Activated CD8-positive, alpha-beta memory T cell treated with anti-CD3 and anti-CD28 coated beads, Interleukin-2, amount 10 ng/mL, durations not matched to agents 7 days and 5 days (primary cell): ENCODE measurements around the gene SOCS1. TPM values are rescaled to one million over a fixed set of nuclear protein-coding genes. Genes with fewer than 3 reads are reported as not detected.
"Not testable (repeated sequence)": the region's sequence is repeated elsewhere in the genome, so short reads cannot be mapped to it uniquely, and the experiment has no call there.

Experiments used
- ATAC-seq: fragments of 150-1000 bp; cut with Tn5 transposase; one replicate; pipeline ENCODE4 v1.10.0; 2021; ENCODE audit warnings: moderate library complexity
- CTCF ChIA-PET: fragments of 350-600 bp; sonication (Branson Sonifier 250); formaldehyde crosslinking; loops from one replicate; lab custom pipeline; 2021; ENCODE audit warnings: antibody characterized with exemption; lab: Charles Lee
- DNase-seq: peaks from one replicate; pipeline ENCODE4 v3.0.0-alpha.2; 2020
- H3K27ac Mint-ChIP-seq: one replicate; pipeline ENCODE4 v1.8.0; 2021; ENCODE audit warnings: mild to moderate bottlenecking, mixed read lengths
- H3K27me3 Mint-ChIP-seq: one replicate; pipeline ENCODE4 v1.8.0; 2021; ENCODE audit warnings: mixed read lengths
- H3K36me3 Mint-ChIP-seq: one replicate; pipeline ENCODE4 v1.8.0; 2021; ENCODE audit warnings: mild to moderate bottlenecking, mixed read lengths
- H3K4me1 Mint-ChIP-seq: one replicate; pipeline ENCODE4 v1.8.0; 2021; ENCODE audit warnings: mixed read lengths
- H3K4me3 Mint-ChIP-seq: one replicate; pipeline ENCODE4 v1.8.0; 2021; ENCODE audit warnings: mild to moderate bottlenecking, moderate library complexity, mixed read lengths
- H3K9me3 Mint-ChIP-seq: one replicate; pipeline ENCODE4 v1.8.0; 2022; ENCODE audit warnings: low read depth, mixed read lengths
- total RNA-seq, 2 experiments: library from RNA; stranded (reverse); gene quantifications; one replicate each; pipeline ENCODE4 v1.2.3, GENCODE V29; 2021

SOCS1 gene
- total RNA-seq, 2 experiments from 2014 or later: 158 to 200 TPM

DNA sequence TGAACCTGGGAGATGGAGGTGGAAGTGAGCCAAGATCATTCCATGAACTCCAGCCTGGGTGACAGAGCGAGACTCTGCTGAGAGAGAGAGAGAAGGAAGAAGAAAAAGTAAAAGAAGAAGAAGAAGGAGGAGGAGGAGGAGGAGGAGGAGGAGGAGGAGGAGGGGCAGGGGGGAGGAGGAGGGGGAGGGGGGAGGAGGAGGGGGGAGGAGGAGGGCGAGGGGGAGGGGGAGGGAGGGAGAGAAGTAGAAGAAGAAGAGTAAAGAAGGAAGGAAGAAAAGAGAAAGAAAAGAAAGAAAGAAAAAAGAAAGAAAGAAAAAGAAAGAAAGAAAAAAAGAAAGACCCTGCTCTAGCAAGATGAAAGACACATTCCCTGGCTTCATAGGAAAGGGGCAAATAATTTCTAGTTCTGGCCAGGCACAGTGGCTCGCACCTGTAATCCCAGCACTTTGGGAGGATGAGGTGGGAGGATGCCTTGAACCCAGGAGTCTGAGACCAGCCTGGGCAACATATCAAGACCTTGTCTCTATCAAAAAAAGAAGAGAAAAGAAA lies 23.6 kb downstream of the SOCS1 start:
- Mint-ChIP-seq H3K4me3 (peak overlapping the region; percentile 63), H3K27ac (peak overlapping the region; percentile 96), H3K4me1 (peaks cover 77% of the 10 kb centered on the region), H3K27me3 (no peaks in the 10 kb centered on the region), H3K9me3 (no peaks in the 10 kb centered on the region), H3K36me3 (no peaks in the 10 kb centered on the region)
- ATAC-seq (no peak), DNase-seq (no peak)
- CTCF ChIA-PET: interaction anchor here (0.6 to 4.7 kb wide), 11 partner anchors 8 to 278 kb away, joined by 3 to 30 read pairs (median 5); partner anchors contain the start of gene SOCS1

DNA sequence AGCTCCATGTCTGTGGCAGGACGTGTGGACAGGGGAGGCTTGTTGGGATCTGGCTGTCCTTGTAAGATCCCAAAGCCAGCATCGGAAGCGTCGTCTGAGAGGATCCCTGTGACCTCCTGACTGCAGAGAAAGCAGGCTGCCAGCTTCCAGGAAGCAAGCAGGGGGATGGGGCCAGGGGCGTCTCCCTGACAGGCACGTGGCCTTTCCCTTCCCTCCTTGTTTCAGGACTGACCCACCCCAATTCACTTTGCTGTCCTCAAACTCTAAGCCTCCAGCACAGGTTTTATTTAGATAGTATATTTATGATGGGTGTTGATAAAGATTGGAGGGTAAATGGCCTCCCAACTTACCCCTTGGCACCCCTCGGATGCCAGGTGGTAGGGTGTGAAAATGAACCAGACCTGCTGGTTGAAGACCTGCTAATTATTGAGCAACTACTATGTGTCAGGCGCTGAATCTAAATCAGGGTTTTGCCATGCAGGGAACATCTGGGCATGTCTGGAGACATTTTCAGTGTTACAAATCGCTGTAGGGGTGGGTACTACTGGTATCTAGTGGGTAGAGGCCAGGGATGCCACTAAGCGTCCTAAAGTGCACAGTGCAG lies 24.5 kb downstream of the SOCS1 start:
- Mint-ChIP-seq H3K4me3 (no peak overlapping the region), H3K27ac (peak overlapping the region; percentile 96), H3K36me3 (no peaks in the 10 kb centered on the region), H3K4me1 (peaks cover 77% of the 10 kb centered on the region), H3K27me3 (no peaks in the 10 kb centered on the region), H3K9me3 (no peaks in the 10 kb centered on the region)
- DNase-seq: no peak
- no peak for ATAC-seq
- CTCF ChIA-PET: interaction anchor here (1.4 to 2.8 kb wide), 3 partner anchors 20 to 266 kb away, joined by 3 to 15 read pairs (median 5); no protein-coding TSS in a partner anchor

DNA sequence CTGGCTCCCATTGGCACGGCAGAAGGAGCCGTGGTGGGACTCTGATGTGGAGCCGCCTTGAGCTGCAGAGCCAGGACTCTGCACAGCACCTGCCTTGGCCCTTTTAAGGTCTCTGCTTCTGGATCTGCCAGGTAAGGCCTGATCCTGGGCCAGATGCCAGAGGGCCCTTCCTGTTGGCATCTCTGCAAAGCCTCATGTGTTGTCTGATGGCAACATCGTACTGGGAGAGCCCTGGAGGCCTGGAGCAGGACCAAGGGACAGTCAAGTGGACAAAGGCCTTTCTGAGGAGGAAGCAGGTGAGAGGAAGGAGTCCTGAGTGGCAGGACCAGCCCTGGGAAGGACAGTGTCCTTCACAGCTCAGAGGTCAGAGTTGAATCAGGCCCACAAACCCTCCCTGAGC lies 26.1 kb downstream of the SOCS1 start:
- H3K36me3 Mint-ChIP-seq: no peaks in the 10 kb centered on the region
- peak overlapping the region; percentile 37 for H3K27ac Mint-ChIP-seq
- DNase-seq: no peak
- H3K27me3 Mint-ChIP-seq: no peaks in the 10 kb centered on the region
- H3K4me1 Mint-ChIP-seq: peaks cover 82% of the 10 kb centered on the region
- no peak overlapping the region for H3K4me3 Mint-ChIP-seq
- CTCF ChIA-PET: interaction anchor here (1.8 kb wide), 1 partner anchor 22 kb away, joined by 5 read pairs; no protein-coding TSS in a partner anchor
- no peaks in the 10 kb centered on the region for H3K9me3 Mint-ChIP-seq
- ATAC-seq: no peak

DNA sequence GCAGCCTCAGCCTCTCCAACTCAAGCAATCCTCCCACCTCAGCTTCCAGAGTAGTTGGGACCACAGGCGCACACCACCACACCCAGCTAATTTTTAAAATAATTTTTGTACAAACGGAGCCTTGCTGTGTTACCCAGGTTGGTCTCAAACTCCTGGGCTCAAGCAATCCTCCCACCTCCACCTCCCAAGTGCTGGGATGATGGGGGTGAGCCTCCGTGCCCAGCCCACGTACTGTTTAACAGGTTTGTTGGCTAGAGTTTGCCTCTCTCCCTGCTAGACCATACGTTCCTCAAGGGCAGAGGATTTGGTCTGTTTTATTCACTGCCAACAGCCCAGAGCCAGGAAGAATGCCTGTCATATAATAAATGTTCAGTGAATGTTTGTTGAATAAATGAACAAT lies 26.6 kb downstream of the SOCS1 start:
- ATAC-seq: no peak
- Mint-ChIP-seq H3K4me1 (peaks cover 83% of the 10 kb centered on the region), H3K27ac (peak overlapping the region; percentile 37), H3K27me3 (no peaks in the 10 kb centered on the region), H3K4me3 (no peak overlapping the region), H3K9me3 (no peaks in the 10 kb centered on the region), H3K36me3 (no peaks in the 10 kb centered on the region)
- DNase-seq: no peak
- CTCF ChIA-PET: interaction anchor here (1.8 kb wide), 1 partner anchor 22 kb away, joined by 5 read pairs; no protein-coding TSS in a partner anchor

DNA sequence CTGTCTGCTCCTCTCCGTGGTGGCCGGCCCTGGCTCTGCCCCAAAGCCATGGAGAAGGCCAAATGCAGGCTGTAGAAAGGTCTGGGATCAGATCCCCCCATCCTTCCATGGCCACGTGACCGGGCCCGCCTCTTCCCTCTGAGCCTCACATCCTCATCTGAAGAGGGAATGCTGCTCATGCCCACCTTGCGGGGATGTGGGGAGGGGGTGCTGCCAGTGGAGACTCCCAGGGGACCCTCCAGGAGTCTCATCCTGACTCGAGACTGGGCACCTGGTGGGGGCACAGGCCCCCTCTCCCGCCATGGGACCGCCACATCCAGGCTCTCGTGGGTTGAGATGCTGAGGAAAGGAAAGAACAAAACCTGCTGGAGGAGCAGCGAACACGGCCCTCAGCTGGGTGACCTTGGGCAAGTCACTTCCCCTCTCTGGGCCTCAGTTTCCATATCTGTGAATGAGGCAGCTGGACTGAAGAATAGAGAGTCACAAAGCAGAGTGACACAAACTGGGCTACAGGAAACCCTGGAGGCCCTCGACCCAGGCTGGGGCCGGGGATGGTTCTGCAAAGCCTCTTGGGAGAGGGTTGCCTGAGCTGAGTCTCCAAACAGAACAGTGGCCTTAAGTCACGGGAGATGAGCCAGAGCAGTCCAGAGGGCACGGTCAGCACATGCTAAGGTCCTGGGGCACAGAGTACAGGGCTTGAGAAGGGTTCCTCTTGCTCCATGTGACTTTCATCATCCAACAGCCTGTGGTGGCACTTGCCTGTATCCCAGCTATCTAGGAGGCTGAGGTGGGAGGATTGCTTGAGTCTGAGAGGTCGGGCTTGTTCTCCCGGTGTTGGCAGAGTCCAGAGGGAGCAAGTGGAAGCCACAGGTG lies 30.1 kb downstream of the SOCS1 start:
- Mint-ChIP-seq H3K36me3 (peaks cover 2% of the 10 kb centered on the region), H3K4me3 (peak overlapping the region; percentile 65), H3K27ac (peak overlapping the region; percentile 99), H3K4me1 (peaks cover 75% of the 10 kb centered on the region), H3K9me3 (no peaks in the 10 kb centered on the region), H3K27me3 (no peaks in the 10 kb centered on the region)
- ATAC-seq: no peak
- CTCF ChIA-PET: interaction anchor here (0.7 to 3.4 kb wide), 17 partner anchors 7 to 262 kb away, joined by 3 to 19 read pairs (median 6); partner anchors contain the start of gene SOCS1
- peak; percentile 56 for DNase-seq

DNA sequence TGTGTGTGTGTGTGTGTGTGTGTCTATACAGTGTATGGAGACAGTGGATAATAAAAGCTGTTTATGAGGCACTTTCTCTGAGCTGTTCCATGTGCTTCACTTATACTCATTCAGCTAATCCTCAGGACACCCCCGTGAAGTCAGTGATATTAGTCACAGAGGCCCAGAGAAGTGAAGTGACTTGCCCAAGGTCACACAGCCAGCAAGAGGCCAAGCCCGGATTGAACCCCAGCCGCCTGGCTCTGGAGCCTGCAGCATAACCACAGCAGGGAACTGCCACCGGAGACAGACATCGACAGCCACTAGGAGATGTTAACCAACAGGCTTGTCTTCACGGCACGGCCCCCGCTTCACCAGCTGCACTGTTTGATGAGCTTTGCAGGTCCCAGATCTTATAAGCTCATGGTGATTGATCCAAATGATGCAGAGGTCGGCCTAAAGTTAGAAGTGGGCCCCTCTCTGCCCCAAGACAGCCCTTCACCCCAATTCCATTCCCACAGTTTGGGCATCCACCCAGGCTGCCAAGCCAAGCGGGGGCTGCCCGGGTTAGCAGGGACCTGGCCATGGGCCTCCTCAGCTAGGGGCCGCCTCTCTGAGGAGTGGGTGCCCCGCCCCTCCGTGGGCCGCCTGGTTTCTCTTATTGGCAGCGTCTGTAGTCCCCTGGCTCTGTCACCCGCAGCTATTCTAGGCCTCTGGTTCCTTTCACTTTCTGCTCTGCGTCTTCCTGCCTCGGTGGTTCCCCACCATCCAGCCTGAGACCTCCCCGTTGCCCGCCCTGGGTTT lies 30.9 kb downstream of the SOCS1 start:
- peak overlapping the region; percentile 99 for H3K27ac Mint-ChIP-seq
- CTCF ChIA-PET: interaction anchor here (0.7 to 3.4 kb wide), 23 partner anchors 8 to 271 kb away, joined by 3 to 19 read pairs (median 6); partner anchors contain the start of gene SOCS1
- peaks cover 2% of the 10 kb centered on the region for H3K36me3 Mint-ChIP-seq
- H3K27me3 Mint-ChIP-seq: no peaks in the 10 kb centered on the region
- no peaks in the 10 kb centered on the region for H3K9me3 Mint-ChIP-seq
- DNase-seq (peak; percentile 95), ATAC-seq (peak; percentile 78)
- H3K4me3 Mint-ChIP-seq: peak overlapping the region; percentile 65
- H3K4me1 Mint-ChIP-seq: peaks cover 75% of the 10 kb centered on the region

DNA sequence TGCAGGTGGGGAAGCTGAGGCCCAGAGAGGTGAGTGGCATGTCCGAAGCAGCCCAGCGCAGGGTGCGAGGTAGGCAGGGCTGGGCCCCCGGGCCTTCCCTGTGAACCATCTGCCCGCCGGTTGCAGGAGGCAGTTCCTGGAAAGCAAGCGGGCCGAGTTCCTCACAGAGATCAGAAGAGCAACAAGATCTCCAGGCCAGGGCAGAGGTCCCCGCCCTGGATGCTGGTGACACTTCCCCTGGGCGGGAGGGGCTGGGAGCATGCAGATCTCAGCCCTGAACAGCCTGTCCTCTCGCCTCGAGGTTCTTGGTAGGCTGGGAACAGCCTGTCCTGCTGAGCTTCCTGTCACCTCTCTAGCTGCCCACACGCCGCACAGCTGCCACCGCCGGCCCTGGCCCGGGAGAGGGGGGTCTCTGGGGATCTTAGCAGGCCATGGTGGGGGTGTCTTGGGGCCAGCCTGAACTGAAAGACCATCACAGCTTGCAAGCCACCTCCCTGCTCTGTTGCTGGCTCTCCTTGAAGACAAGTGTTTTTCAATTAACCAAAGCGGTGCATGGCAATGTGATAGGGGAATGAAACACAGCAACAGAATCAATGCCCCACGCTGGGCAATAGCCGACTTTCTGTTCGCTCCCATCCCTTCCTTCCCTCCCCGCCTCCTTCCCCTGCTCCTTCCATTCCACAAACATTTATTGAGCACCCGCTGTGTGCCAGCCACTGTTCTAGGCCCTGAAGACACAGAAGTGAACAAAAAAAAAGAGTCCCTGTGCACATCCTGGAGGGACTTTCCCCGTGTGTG lies 31.7 kb downstream of the SOCS1 start:
- Mint-ChIP-seq H3K4me1 (peaks cover 71% of the 10 kb centered on the region), H3K4me3 (peak overlapping the region; percentile 65), H3K9me3 (no peaks in the 10 kb centered on the region), H3K27me3 (no peaks in the 10 kb centered on the region), H3K36me3 (peaks cover 2% of the 10 kb centered on the region), H3K27ac (peak overlapping the region; percentile 99)
- ATAC-seq (peak; percentile 76), DNase-seq (peak; percentile 93)
- CTCF ChIA-PET: interaction anchor here (0.9 to 3.4 kb wide), 19 partner anchors 9 to 270 kb away, joined by 3 to 19 read pairs (median 6); partner anchors contain the start of gene SOCS1

DNA sequence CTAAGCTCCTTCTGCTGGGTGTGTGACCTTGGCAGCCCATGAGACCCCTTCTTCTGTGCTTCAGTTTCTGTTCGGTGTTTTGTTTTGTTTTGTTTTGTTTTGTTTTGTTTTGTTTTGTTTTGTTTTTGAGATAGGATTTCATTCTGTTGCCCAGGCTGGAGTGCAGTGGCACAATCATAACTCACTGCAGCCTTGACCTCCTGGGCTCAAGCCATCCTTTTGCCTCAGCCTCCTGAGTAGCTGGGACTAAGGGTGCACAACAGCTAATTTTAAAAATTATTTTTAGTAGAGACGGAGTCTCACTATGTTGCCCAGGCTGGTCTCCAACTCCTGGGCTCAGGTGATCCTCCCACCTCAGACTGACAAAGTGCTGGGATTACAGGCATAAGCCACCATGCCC lies 35.5 kb downstream of the SOCS1 start:
- H3K27ac Mint-ChIP-seq, DNase-seq, H3K27me3 Mint-ChIP-seq, H3K4me3 Mint-ChIP-seq, ATAC-seq: not testable (repeated sequence)
- Mint-ChIP-seq H3K9me3 (peaks cover 13% of the 10 kb centered on the region), H3K4me1 (peaks cover 50% of the 10 kb centered on the region), H3K36me3 (peaks cover 32% of the 10 kb centered on the region)
- CTCF ChIA-PET: interaction anchor here (1.1 kb wide), 1 partner anchor 118 kb away, joined by 3 read pairs; no protein-coding TSS in a partner anchor

DNA sequence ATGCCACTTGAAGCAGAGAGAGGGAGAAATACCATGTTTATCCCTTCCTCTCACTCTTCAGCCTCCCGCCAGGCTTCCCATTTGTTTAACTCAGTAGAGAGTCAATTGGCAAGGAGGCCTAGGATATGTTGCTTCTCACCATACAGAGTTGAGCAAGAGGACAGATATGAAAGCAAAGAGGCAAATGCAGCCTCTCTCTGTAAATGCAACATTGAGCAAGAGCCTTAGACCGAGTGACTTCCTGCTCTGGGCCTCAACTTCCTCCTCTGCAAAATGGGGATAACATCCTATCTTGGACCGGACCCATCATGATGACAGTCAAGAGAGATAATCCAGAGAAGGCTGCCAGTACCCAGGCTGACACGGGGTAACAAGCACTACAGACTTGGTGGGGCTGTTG lies 36.8 kb downstream of the SOCS1 start:
- Mint-ChIP-seq H3K4me1 (peaks cover 37% of the 10 kb centered on the region), H3K9me3 (peaks cover 13% of the 10 kb centered on the region), H3K36me3 (peaks cover 33% of the 10 kb centered on the region), H3K4me3 (no peak overlapping the region), H3K27me3 (no peaks in the 10 kb centered on the region), H3K27ac (peak overlapping the region; percentile 63)
- no peak for DNase-seq
- CTCF ChIA-PET: interaction anchor here (1.0 to 3.0 kb wide), 9 partner anchors 9 to 61 kb away, joined by 3 to 20 read pairs (median 4); no protein-coding TSS in a partner anchor
- no peak for ATAC-seq

DNA sequence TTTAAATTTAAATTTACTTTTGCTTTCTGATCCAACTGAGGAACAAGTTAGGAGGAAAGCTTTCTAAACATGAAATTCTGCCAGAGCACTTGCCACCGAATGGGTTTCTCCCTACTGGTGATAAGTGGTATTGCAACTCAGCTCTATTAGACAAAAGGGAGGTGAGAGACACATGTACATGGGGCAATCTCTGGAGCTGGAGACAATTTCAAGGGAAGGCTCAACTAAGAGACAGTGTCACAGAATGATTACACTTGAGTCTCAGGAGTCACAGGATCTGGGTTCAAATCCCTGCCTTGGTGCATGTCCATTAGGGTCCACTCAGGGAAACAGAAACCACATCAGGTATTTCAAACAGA lies 37.4 kb downstream of the SOCS1 start:
- no peaks in the 10 kb centered on the region for H3K27me3 Mint-ChIP-seq
- no peak overlapping the region for H3K4me3 Mint-ChIP-seq
- H3K27ac Mint-ChIP-seq: no peak overlapping the region
- H3K4me1 Mint-ChIP-seq: peaks cover 32% of the 10 kb centered on the region
- H3K9me3 Mint-ChIP-seq: peaks cover 13% of the 10 kb centered on the region
- no peak for DNase-seq
- peaks cover 33% of the 10 kb centered on the region for H3K36me3 Mint-ChIP-seq
- CTCF ChIA-PET: interaction anchor here (0.8 to 3.0 kb wide), 18 partner anchors 8 to 78 kb away, joined by 3 to 20 read pairs (median 4); partner anchors contain the start of gene SOCS1
- no peak for ATAC-seq

DNA sequence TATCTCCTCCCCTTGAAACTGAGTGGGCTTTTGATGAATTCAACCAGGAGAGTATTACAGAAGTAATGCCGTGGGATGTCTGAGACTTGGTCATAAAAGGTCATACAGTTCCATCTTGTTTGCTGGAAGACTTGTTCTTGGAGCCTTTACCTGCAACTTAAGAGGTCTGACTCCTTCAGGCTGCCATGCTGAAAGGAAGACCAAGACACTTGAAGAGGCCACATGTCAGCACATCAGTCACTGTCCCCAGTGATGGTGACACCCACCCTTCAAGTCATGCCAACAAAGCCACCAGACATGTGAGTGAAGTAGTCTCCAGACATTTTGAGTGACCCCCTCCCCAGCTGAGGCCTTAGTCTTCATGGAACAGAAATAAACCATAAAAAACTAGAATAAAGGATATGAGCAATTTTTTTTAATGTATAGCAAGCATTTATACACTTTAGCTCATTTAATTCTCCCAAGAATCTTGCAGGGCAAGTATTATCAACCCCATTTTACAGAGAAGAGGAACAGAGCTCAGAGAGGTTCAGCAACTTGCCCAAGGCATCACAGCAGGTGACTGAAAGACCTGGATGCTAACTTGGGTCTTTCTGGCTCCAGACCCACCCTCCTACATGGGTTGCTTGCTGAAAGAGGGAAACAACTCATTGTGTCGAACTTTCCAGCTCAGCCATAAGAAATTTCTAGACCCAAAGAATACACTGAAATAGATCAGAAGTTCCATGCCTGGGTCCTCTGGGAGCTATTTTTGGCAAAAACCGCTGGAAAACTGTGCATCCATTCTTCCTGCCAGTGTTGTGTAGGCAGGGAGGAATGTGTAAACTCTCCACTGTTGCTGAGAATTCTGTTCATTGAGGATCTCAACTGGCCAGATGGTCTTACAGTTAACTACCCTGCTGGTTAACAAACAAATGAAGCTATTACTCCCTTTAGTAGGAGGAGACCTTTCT lies 38.1 kb downstream of the SOCS1 start:
- Mint-ChIP-seq H3K27me3 (no peaks in the 10 kb centered on the region), H3K4me3 (no peak overlapping the region), H3K36me3 (peaks cover 31% of the 10 kb centered on the region), H3K9me3 (peaks cover 13% of the 10 kb centered on the region), H3K27ac (no peak overlapping the region), H3K4me1 (peaks cover 26% of the 10 kb centered on the region)
- CTCF ChIA-PET: interaction anchor here (0.8 to 3.0 kb wide), 19 partner anchors 8 to 79 kb away, joined by 3 to 20 read pairs (median 4); partner anchors contain the start of gene SOCS1
- ATAC-seq (no peak), DNase-seq (no peak)
